ENCODE data around the gene CCDC175.

The CCDC175 gene

GRCh38 chr14:59580911-59581310, 4.3 kb upstream of the CCDC175 start:
- Mint-ChIP-seq H3K27me3 (peaks cover 23 to 25% of the 10 kb centered on the region in 2 donors), H3K9me3 (no peaks in the 10 kb centered on the region), H3K36me3 (ENCODE audit: insufficient read depth) (no peaks in the 10 kb centered on the region), H3K4me3 (no peak overlapping the region), H3K27ac (no peak overlapping the region), H3K4me1 (ENCODE audit: low read depth in 2 of 2) (peaks cover 6 to 14% of the 10 kb centered on the region in 2 donors)
- ATAC-seq (replicated peaks), result no peak
- no peak for DNase-seq

- H3K4me1 Mint-ChIP-seq (ENCODE audit: low read depth in 2 of 2), result no peaks in the 10 kb centered on the region
- no peak overlapping the region for H3K27ac Mint-ChIP-seq
- no peaks in the 10 kb centered on the region for H3K9me3 Mint-ChIP-seq
- no peaks in the 10 kb centered on the region for H3K36me3 Mint-ChIP-seq (ENCODE audit: insufficient read depth)
- no peak overlapping the region for H3K4me3 Mint-ChIP-seq
- ATAC-seq (replicated peaks), result no peak
- peaks cover 26 to 56% of the 10 kb centered on the region in 2 donors for H3K27me3 Mint-ChIP-seq
- DNase-seq, result no peak
Measured at GRCh38 chr14:59570122-59570521, 6.5 kb downstream of the CCDC175 start.

- Mint-ChIP-seq H3K27me3 (peaks cover 36 to 69% of the 10 kb centered on the region in 2 donors), H3K36me3 (ENCODE audit: insufficient read depth) (no peaks in the 10 kb centered on the region), H3K4me1 (ENCODE audit: low read depth in 2 of 2) (no peaks in the 10 kb centered on the region), H3K9me3 (no peaks in the 10 kb centered on the region), H3K4me3 (no peak overlapping the region), H3K27ac (no peak overlapping the region)
- no peak for ATAC-seq (replicated peaks)
- no peak for DNase-seq
Measured at GRCh38 chr14:59566725-59567124, 9.9 kb downstream of the CCDC175 start.

DNA sequence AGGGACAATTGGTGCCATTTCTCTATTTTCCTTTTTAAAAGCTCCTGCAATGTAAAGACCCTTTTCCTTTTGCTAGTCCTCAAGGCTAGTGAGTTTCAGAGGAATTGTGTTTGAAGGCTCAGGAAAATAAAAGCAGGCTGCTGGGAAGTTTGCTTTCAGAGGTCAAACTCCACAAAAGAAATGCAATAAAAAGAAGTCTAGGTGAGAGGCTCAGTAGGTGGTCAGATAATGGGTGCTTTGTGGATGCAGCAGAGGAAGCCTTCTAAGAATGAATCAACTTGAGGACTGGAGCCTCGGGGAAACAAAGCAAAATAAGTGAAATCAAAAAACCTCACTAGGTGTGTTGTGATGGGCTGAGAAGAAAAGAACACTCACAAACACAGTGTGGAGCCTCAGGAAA, 10.3 kb downstream of the CCDC175 start:
- DNase-seq (no peak), ATAC-seq (replicated peaks) (no peak)
- Mint-ChIP-seq H3K4me1 (ENCODE audit: low read depth in 2 of 2) (no peaks in the 10 kb centered on the region), H3K4me3 (no peak overlapping the region), H3K36me3 (ENCODE audit: insufficient read depth) (no peaks in the 10 kb centered on the region), H3K9me3 (no peaks in the 10 kb centered on the region), H3K27me3 (peaks cover 36 to 66% of the 10 kb centered on the region in 2 donors), H3K27ac (no peak overlapping the region)

DNA sequence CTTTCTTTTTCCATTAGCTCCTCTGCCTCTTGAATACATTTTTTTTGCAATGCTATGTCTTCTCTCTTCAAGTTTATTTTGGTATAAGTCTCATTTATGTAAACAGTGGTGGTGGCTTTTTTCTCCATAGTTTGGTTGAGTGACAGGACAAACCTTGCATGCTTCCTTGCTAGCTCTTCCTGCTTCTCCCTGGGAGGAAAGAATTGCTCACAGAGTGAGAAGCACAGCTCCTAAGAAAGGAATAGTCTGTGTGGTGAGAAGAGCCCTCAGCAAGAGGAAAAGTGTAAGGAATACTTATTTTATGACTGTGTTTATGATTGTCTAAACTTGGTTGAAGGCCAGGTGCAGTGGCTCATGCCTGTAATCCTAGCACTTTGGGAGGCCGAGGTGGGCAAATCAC, 11.5 kb downstream of the CCDC175 start:
- no peak overlapping the region for H3K4me3 Mint-ChIP-seq
- DNase-seq (no peak), ATAC-seq (replicated peaks) (no peak)
- no peaks in the 10 kb centered on the region for H3K4me1 Mint-ChIP-seq (ENCODE audit: low read depth in 2 of 2)
- no peak overlapping the region for H3K27ac Mint-ChIP-seq
- H3K36me3 Mint-ChIP-seq (ENCODE audit: insufficient read depth), result no peaks in the 10 kb centered on the region
- H3K9me3 Mint-ChIP-seq, result no peaks in the 10 kb centered on the region
- H3K27me3 Mint-ChIP-seq, result peaks cover 32 to 55% of the 10 kb centered on the region in 2 donors

DNA sequence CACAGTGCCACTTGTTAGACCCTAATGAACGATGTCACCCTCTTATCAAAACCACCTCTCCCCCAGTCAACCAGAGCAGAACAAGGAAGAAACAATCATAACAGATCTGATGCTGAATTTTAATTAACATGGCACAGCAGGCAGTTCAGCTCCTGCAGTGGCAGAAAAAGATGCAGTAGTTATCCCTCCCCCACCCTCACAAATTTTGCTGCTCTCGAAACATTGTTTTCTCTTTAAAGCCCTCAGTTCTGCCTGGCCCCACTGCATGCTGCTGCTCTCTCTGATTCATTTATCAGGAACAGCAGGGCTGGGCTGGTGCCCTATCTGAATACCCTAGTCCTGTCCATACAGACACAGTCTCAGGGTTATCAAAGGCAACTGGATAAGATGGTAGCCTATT, 12.2 kb downstream of the CCDC175 start:
- no peaks in the 10 kb centered on the region for H3K36me3 Mint-ChIP-seq (ENCODE audit: insufficient read depth)
- peaks cover 28 to 50% of the 10 kb centered on the region in 2 donors for H3K27me3 Mint-ChIP-seq
- no peak overlapping the region for H3K27ac Mint-ChIP-seq

DNA sequence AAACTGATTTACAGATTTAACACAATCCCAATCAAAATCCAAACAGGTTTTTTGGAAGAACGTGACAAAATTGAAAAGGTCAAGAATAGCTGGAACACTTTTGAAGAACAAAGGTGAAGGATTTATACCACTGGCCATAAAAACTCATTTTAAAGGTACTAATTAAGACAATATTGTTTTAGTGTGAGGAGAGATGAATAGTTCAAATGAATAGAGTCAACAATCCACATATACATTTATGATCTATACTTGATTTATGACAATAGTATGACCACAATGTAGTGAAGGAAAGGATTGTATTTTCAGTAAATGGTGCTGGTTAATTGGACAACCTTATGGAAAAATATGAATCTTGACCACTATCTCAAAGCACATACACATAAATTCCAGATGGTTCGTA, 29.3 kb downstream of the CCDC175 start:
- no peak for ATAC-seq (replicated peaks)
- no peaks in the 10 kb centered on the region for H3K4me1 Mint-ChIP-seq (ENCODE audit: low read depth in 2 of 2)
- no peak overlapping the region for H3K4me3 Mint-ChIP-seq
- no peak for DNase-seq
- no peaks in the 10 kb centered on the region for H3K9me3 Mint-ChIP-seq
- no peaks in the 10 kb centered on the region for H3K36me3 Mint-ChIP-seq (ENCODE audit: insufficient read depth)
- peaks cover 34 to 45% of the 10 kb centered on the region in 2 donors for H3K27me3 Mint-ChIP-seq
- H3K27ac Mint-ChIP-seq, result no peak overlapping the region

More for the DNA sequence above, 12.2 kb downstream of the CCDC175 start:
- H3K4me1 Mint-ChIP-seq (ENCODE audit: low read depth in 2 of 2), result no peaks in the 10 kb centered on the region
- no peak for DNase-seq
- no peaks in the 10 kb centered on the region for H3K9me3 Mint-ChIP-seq
- H3K4me3 Mint-ChIP-seq, result no peak overlapping the region
- ATAC-seq (replicated peaks), result no peak

- no peaks in the 10 kb centered on the region for H3K36me3 Mint-ChIP-seq (ENCODE audit: insufficient read depth)
- H3K4me1 Mint-ChIP-seq (ENCODE audit: low read depth in 2 of 2), result no peaks in the 10 kb centered on the region
- no peak overlapping the region for H3K27ac Mint-ChIP-seq
- no peak for DNase-seq
- no peak for ATAC-seq (replicated peaks)
- H3K4me3 Mint-ChIP-seq, result no peak overlapping the region
- H3K27me3 Mint-ChIP-seq, result peaks cover 41% of the 10 kb centered on the region in 2 donors
- H3K9me3 Mint-ChIP-seq, result no peaks in the 10 kb centered on the region
Measured at GRCh38 chr14:59543873-59544272, 32.7 kb downstream of the CCDC175 start.

DNA sequence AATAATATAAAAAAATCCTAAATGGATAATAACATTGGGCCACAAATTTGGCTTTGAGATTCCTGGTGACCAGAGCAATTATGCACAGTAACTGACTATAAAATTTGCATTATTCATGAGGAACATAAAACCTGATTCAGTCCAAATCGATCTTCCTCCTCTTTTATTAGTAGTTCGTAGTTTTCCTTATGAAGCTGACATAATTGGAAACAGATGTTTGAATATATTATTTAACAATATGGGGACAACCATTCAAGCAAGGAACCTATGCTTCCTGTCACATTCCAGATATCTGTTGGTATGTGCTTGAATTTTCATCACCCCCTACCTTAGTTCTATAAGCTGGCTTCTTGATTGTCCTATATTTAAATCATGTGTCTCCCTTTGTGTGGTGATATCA, 34.9 kb downstream of the CCDC175 start:
- H3K9me3 Mint-ChIP-seq, result no peaks in the 10 kb centered on the region
- H3K27me3 Mint-ChIP-seq, result peaks cover 28 to 44% of the 10 kb centered on the region in 2 donors
- ATAC-seq (replicated peaks) (no peak), DNase-seq (no peak)
- no peak overlapping the region for H3K4me3 Mint-ChIP-seq
- no peak overlapping the region for H3K27ac Mint-ChIP-seq
- H3K36me3 Mint-ChIP-seq (ENCODE audit: insufficient read depth), result no peaks in the 10 kb centered on the region
- H3K4me1 Mint-ChIP-seq (ENCODE audit: low read depth in 2 of 2), result no peaks in the 10 kb centered on the region

- Mint-ChIP-seq H3K36me3 (ENCODE audit: insufficient read depth) (no peaks in the 10 kb centered on the region), H3K9me3 (no peaks in the 10 kb centered on the region), H3K27ac (no peak overlapping the region), H3K4me3 (no peak overlapping the region), H3K4me1 (ENCODE audit: low read depth in 2 of 2) (no peaks in the 10 kb centered on the region), H3K27me3 (peaks cover 37 to 44% of the 10 kb centered on the region in 2 donors)
- DNase-seq (no peak), ATAC-seq (replicated peaks) (no peak)
Measured at GRCh38 chr14:59540852-59541251, 35.8 kb downstream of the CCDC175 start.

- DNase-seq (no peak), ATAC-seq (replicated peaks) (no peak)
- H3K27me3 Mint-ChIP-seq, result peaks cover 36 to 42% of the 10 kb centered on the region in 2 donors
- H3K4me1 Mint-ChIP-seq (ENCODE audit: low read depth in 2 of 2), result no peaks in the 10 kb centered on the region
- H3K4me3 Mint-ChIP-seq, result no peak overlapping the region
- no peaks in the 10 kb centered on the region for H3K36me3 Mint-ChIP-seq (ENCODE audit: insufficient read depth)
- H3K9me3 Mint-ChIP-seq, result no peaks in the 10 kb centered on the region
- H3K27ac Mint-ChIP-seq, result no peak overlapping the region
Measured at GRCh38 chr14:59538936-59539335, 37.7 kb downstream of the CCDC175 start.

- Mint-ChIP-seq H3K36me3 (ENCODE audit: insufficient read depth) (no peaks in the 10 kb centered on the region), H3K4me1 (ENCODE audit: low read depth in 2 of 2) (no peaks in the 10 kb centered on the region), H3K27me3 (peaks cover 37 to 41% of the 10 kb centered on the region in 2 donors), H3K9me3 (no peaks in the 10 kb centered on the region), H3K27ac (no peak overlapping the region), H3K4me3 (no peak overlapping the region)
- DNase-seq (no peak), ATAC-seq (replicated peaks) (no peak)
Measured at GRCh38 chr14:59537476-59537875, 39.1 kb downstream of the CCDC175 start.

- H3K27me3 Mint-ChIP-seq, result peaks cover 37 to 49% of the 10 kb centered on the region in 2 donors
- DNase-seq (no peak), ATAC-seq (replicated peaks) (no peak)
- no peak overlapping the region for H3K4me3 Mint-ChIP-seq
- H3K36me3 Mint-ChIP-seq (ENCODE audit: insufficient read depth), result no peaks in the 10 kb centered on the region
- no peaks in the 10 kb centered on the region for H3K4me1 Mint-ChIP-seq (ENCODE audit: low read depth in 2 of 2)
- H3K27ac Mint-ChIP-seq, result no peak overlapping the region
- no peaks in the 10 kb centered on the region for H3K9me3 Mint-ChIP-seq
Measured at GRCh38 chr14:59534361-59534987, 42.1 kb downstream of the CCDC175 start.

GRCh38 chr14:59532419-59532818, 44.2 kb downstream of the CCDC175 start:
- Mint-ChIP-seq H3K27me3 (peaks cover 37 to 43% of the 10 kb centered on the region in 2 donors), H3K36me3 (ENCODE audit: insufficient read depth) (no peaks in the 10 kb centered on the region), H3K27ac (no peak overlapping the region), H3K4me1 (ENCODE audit: low read depth in 2 of 2) (no peaks in the 10 kb centered on the region), H3K4me3 (no peak overlapping the region), H3K9me3 (no peaks in the 10 kb centered on the region)
- no peak for ATAC-seq (replicated peaks)
- DNase-seq, result no peak
